ENCODE measurements around the gene LHFPL3. TPM values are rescaled to one million over a fixed set of nuclear protein-coding genes. Genes with fewer than 3 reads are reported as not detected.

LHFPL3 gene
- total and polyA plus RNA-seq, 2 donors (not counting 1 experiment from before 2014, with no cell fraction given): not detected

- 61% methylated on average over 5 of the region's 10 CpGs for WGBS (ENCODE audit: insufficient coverage)
- H3K9me3 ChIP-seq (ENCODE audit: control extremely low read depth in 1 of 3, control insufficient read depth in 2 of 3, insufficient read depth in 1 of 3, low read length in 2 of 3): no peaks in the 10 kb centered on the region
- no peaks in the 10 kb centered on the region for H3K36me3 ChIP-seq (replicated peaks in 1 of 2; ENCODE audit: control extremely low read depth in 1 of 2, control insufficient read depth in 1 of 2, extremely low read depth in 1 of 2, insufficient read depth in 2 of 2, low read length in 1 of 2)
- TF ChIP-seq CTCF (IDR thresholded peaks at IDR 0.05) (no peak), EZH2 (IDR thresholded peaks at IDR 0.05; ENCODE audit: borderline replicate concordance, insufficient read depth, low read depth, low read length, poor library complexity, severe bottlenecking) (no peak)
- DNase-seq (no peak), ATAC-seq (ENCODE audit: low read depth) (no peak)
- no peak overlapping the region for H2AFZ ChIP-seq (ENCODE audit: insufficient read depth, low read depth, low read length, poor library complexity, severe bottlenecking)
- POLR2A ChIA-PET: no interaction called here
- no peak overlapping the region for H3K4me2 ChIP-seq (replicated peaks; ENCODE audit: low read depth, low read length, poor library complexity, severe bottlenecking)
- Mint-ChIP-seq H3K27ac (no peak overlapping the region), H3K4me1 (no peaks in the 10 kb centered on the region), H3K4me3 (no peak overlapping the region), H3K9me3 (ENCODE audit: insufficient read depth) (no peaks in the 10 kb centered on the region), H3K27me3 (peaks cover 8% of the 10 kb centered on the region)
- peaks cover 0 to 4% (median 0%) of the 10 kb centered on the region in 4 experiments for H3K27me3 ChIP-seq (replicated peaks in 1 of 4; ENCODE audit: control extremely low read depth in 1 of 4, control insufficient read depth in 3 of 4, insufficient read depth in 4 of 4, low read length in 3 of 4)
- no peak overlapping the region for H3K27ac ChIP-seq (ENCODE audit: low read length in 2 of 2)
- no peaks in the 10 kb centered on the region for H3K79me2 ChIP-seq (ENCODE audit: control insufficient read depth, insufficient read depth, low read length)
- CTCF ChIA-PET: no interaction called here
- H4K20me1 ChIP-seq (ENCODE audit: control insufficient read depth, insufficient read depth, low read length, poor library complexity, severe bottlenecking): no peaks in the 10 kb centered on the region
- no peaks in the 10 kb centered on the region for H3K4me1 ChIP-seq (ENCODE audit: control insufficient read depth in 2 of 2, insufficient read depth in 2 of 2, low read length in 2 of 2)
- H3K4me3 ChIP-seq (ENCODE audit: control extremely low read depth in 1 of 5, extremely low read depth in 1 of 5, insufficient read depth in 1 of 5, low read depth in 2 of 5, low read length in 4 of 5): no peak overlapping the region
- no peak overlapping the region for H3K9ac ChIP-seq (ENCODE audit: low read length)
- intact Hi-C loops (cut with micrococcal nuclease): no loop called here
Measured at GRCh38 chr7:104820836-104821535, 492.6 kb downstream of the LHFPL3 start.

- intact Hi-C loops (cut with micrococcal nuclease): no loop called here
- no CpG with 5 or more reads among the region's 2 CpGs for WGBS (ENCODE audit: insufficient coverage)
- Mint-ChIP-seq H3K9me3 (ENCODE audit: insufficient read depth) (no peaks in the 10 kb centered on the region), H3K27me3 (no peaks in the 10 kb centered on the region), H3K4me3 (no peak overlapping the region), H3K4me1 (no peaks in the 10 kb centered on the region), H3K27ac (no peak overlapping the region)
- Histone ChIP-seq H3K9ac (ENCODE audit: low read length) (no peak overlapping the region), H4K20me1 (ENCODE audit: control insufficient read depth, insufficient read depth, low read length, poor library complexity, severe bottlenecking) (no peaks in the 10 kb centered on the region), H3K36me3 (replicated peaks in 1 of 2; ENCODE audit: control extremely low read depth in 1 of 2, control insufficient read depth in 1 of 2, extremely low read depth in 1 of 2, insufficient read depth in 2 of 2, low read length in 1 of 2) (no peaks in the 10 kb centered on the region), H3K79me2 (ENCODE audit: control insufficient read depth, insufficient read depth, low read length) (no peaks in the 10 kb centered on the region), H3K27me3 (replicated peaks in 1 of 4; ENCODE audit: control extremely low read depth in 1 of 4, control insufficient read depth in 3 of 4, insufficient read depth in 4 of 4, low read length in 3 of 4) (no peaks in the 10 kb centered on the region), H3K4me3 (ENCODE audit: control extremely low read depth in 1 of 5, extremely low read depth in 1 of 5, insufficient read depth in 1 of 5, low read depth in 2 of 5, low read length in 4 of 5) (no peak overlapping the region), H2AFZ (ENCODE audit: insufficient read depth, low read depth, low read length, poor library complexity, severe bottlenecking) (no peak overlapping the region), H3K9me3 (ENCODE audit: control extremely low read depth in 1 of 3, control insufficient read depth in 2 of 3, insufficient read depth in 1 of 3, low read length in 2 of 3) (no peaks in the 10 kb centered on the region), H3K4me2 (replicated peaks; ENCODE audit: low read depth, low read length, poor library complexity, severe bottlenecking) (no peak overlapping the region), H3K4me1 (ENCODE audit: control insufficient read depth in 2 of 2, insufficient read depth in 2 of 2, low read length in 2 of 2) (no peaks in the 10 kb centered on the region), H3K27ac (ENCODE audit: low read length in 2 of 2) (no peak overlapping the region)
- DNase-seq: no peak
- ChIA-PET CTCF (no interaction called here), POLR2A (no interaction called here)
- TF ChIP-seq EZH2 (IDR thresholded peaks at IDR 0.05; ENCODE audit: borderline replicate concordance, insufficient read depth, low read depth, low read length, poor library complexity, severe bottlenecking) (no peak), CTCF (IDR thresholded peaks at IDR 0.05) (no peak)
- ATAC-seq (ENCODE audit: low read depth): no peak
Measured at GRCh38 chr7:104823177-104823576, 494.8 kb downstream of the LHFPL3 start.

Measured in B cell (primary cell).